Spleen (tissue), 7 donors: Measurements from ENCODE around the gene RAB5B.

Source experiments
- CTCF ChIP-seq, 11 experiments: fragments of 200-600 bp in 7 of 11; fragments of 450-650 bp in 4 of 11; sonication (generic) in 4 of 11; IDR thresholded peaks in 8 of 11; conservative IDR thresholded peaks in 3 of 11; 1 replicate in 7 of 11; 2 replicates in 4 of 11; pipeline versions ENCODE4 v1.4.0 to v1.8.0; 2016 to 2021; ENCODE audit warnings: antibody characterized with exemption in 11 of 11, inconsistent platforms in 4 of 11, mild to moderate bottlenecking in 1 of 11
- POLR2AphosphoS5 ChIP-seq, 3 donors: sonication (generic); formaldehyde crosslinking; IDR thresholded peaks; one replicate each; pipeline ENCODE4 v1.5.1; 2017; ENCODE audit warnings: antibody characterized with exemption in 3 of 3
- donor health status: DM: no; HTN: no; CAD: no; lungs with moderate emphysema.
- donor health status: DM: no; HTN: no; CAD: no.
- donor health status: DM: no; HTN: no; CAD: no.

- no peak for TF ChIP-seq POLR2AphosphoS5 (IDR thresholded peaks at IDR 0.05)
- peak; percentile 60 to 90 (median 82) for TF ChIP-seq CTCF (IDR thresholded peaks at IDR 0.05 in 8 of 11, conservative IDR thresholded peaks at IDR 0.05 in 3 of 11)
Measured at GRCh38 chr12:55996201-55996714, 22.4 kb downstream of the RAB5B start.
